Smooth muscle cell (in vitro differentiated cells): ENCODE data around the gene PRRG1. TPM values are rescaled to one million over a fixed set of nuclear protein-coding genes. Genes with fewer than 3 reads are reported as not detected.
"Not testable (repeated sequence)": the region's sequence is repeated elsewhere in the genome, so short reads cannot be mapped to it uniquely, and the experiment has no call there.

Experiments used
- DNase-seq: peaks from one replicate; lab custom pipeline; 2025; ENCODE audit not compliant: unreplicated experiment; lab: John Stamatoyannopoulos, UW
- H2AFZ ChIP-seq: fragments of 200-600 bp; sonication (generic); 2 replicates; pipeline ENCODE4 v1.6.0; 2016; ENCODE audit warnings: antibody characterized with exemption, low read depth, mild to moderate bottlenecking
- H3F3A ChIP-seq: fragments of 200-600 bp; sonication (generic); 2 replicates; pipeline ENCODE4 v1.6.0; 2017; ENCODE audit warnings: antibody characterized with exemption, low read depth
- H3K27ac ChIP-seq: fragments of 200-600 bp; sonication (generic); 2 replicates; pipeline ENCODE4 v1.5.1; 2016; ENCODE audit warnings: low read depth, mild to moderate bottlenecking
- H3K27me3 ChIP-seq: fragments of 200-600 bp; sonication (generic); 2 replicates; pipeline ENCODE4 v1.6.1; 2016; ENCODE audit warnings: low read depth, mild to moderate bottlenecking
- H3K36me3 ChIP-seq: fragments of 200-600 bp; sonication (generic); 2 replicates; pipeline ENCODE4 v1.5.1; 2016; ENCODE audit warnings: low read depth
- H3K4me1 ChIP-seq: fragments of 200-600 bp; sonication (generic); 2 replicates; pipeline ENCODE4 v1.5.1; 2016; ENCODE audit warnings: low read depth
- H3K4me2 ChIP-seq: fragments of 200-600 bp; sonication (generic); 2 replicates; pipeline ENCODE4 v1.6.0; 2016; ENCODE audit warnings: mild to moderate bottlenecking
- H3K4me3 ChIP-seq: fragments of 200-600 bp; sonication (generic); 2 replicates; pipeline ENCODE4 v1.5.1; 2016; ENCODE audit warnings: mild to moderate bottlenecking
- H3K79me2 ChIP-seq: fragments of 200-600 bp; sonication (generic); 2 replicates; pipeline ENCODE4 v1.6.0; 2016; ENCODE audit warnings: low read depth, mild to moderate bottlenecking
- H3K9ac ChIP-seq: fragments of 200-600 bp; sonication (generic); 2 replicates; pipeline ENCODE4 v1.6.0; 2016; ENCODE audit warnings: low read depth
- H3K9me3 ChIP-seq: fragments of 200-600 bp; sonication (generic); replicated peaks from 2 replicates; pipeline ENCODE4 v1.5.1; 2016; ENCODE audit warnings: low read depth
- H4K20me1 ChIP-seq: fragments of 200-600 bp; sonication (generic); 2 replicates; pipeline ENCODE4 v1.6.0; 2016; ENCODE audit warnings: low read depth
- CTCF ChIP-seq: fragments of 200-600 bp; sonication (generic); IDR thresholded peaks from 2 replicates; pipeline ENCODE4 v1.5.1; 2017; ENCODE audit warnings: borderline replicate concordance, mild to moderate bottlenecking, antibody characterized with exemption; ENCODE audit not compliant: insufficient read depth, poor library complexity, severe bottlenecking
- WGBS: methylation state at CpG from one replicate; pipeline ENCODE4 v1.1.7; 2016; ENCODE audit warnings: low lambda C conversion rate; 5-methylcytosine and 5-hydroxymethylcytosine counted together
- polyA plus RNA-seq: library from polyadenylated mRNA; unstranded; fragments of >200 nt; fragmentation: Nextera tagmentation; extraction: Ambion mirVana; gene quantifications from 2 replicates; pipeline ENCODE4 v1.2.1, GENCODE V29; 2016
- total RNA-seq: library from RNA; depleted of rRNA; stranded (reverse); fragments of >200 nt; gene quantifications from 2 replicates; pipeline ENCODE4 v1.2.3, GENCODE V29; 2014

PRRG1 gene
- total and polyA plus RNA-seq, 2 experiments from 2014 or later: 14.4 to 33.3 TPM

- DNase-seq: no peak
- 100% methylated on average over 1 of the region's 1 CpG for WGBS
- Histone ChIP-seq H3K9me3 (no peaks in the 10 kb centered on the region), H3K36me3 (peaks cover 5% of the 10 kb centered on the region), H3K9ac (no peak overlapping the region), H4K20me1 (no peaks in the 10 kb centered on the region), H3K4me3 (no peak overlapping the region), H3K27me3 (no peaks in the 10 kb centered on the region), H3K27ac (no peak overlapping the region), H3K4me1 (no peaks in the 10 kb centered on the region), H3F3A (no peaks in the 10 kb centered on the region), H3K4me2 (no peak overlapping the region), H2AFZ (no peak overlapping the region), H3K79me2 (no peaks in the 10 kb centered on the region)
- no peak for TF ChIP-seq CTCF
Observed at GRCh38 chrX:37453821-37454220, 104.7 kb downstream of the PRRG1 start.

GRCh38 chrX:37454537-37455285, 105.5 kb downstream of the PRRG1 start:
- no peak for DNase-seq
- Histone ChIP-seq H3K9me3 (no peaks in the 10 kb centered on the region), H3K36me3 (peaks cover 5% of the 10 kb centered on the region), H3K27me3 (no peaks in the 10 kb centered on the region), H3K9ac (no peak overlapping the region), H2AFZ (no peak overlapping the region), H3F3A (no peaks in the 10 kb centered on the region), H4K20me1 (no peaks in the 10 kb centered on the region), H3K4me1 (no peaks in the 10 kb centered on the region), H3K4me3 (no peak overlapping the region), H3K27ac (no peak overlapping the region), H3K4me2 (no peak overlapping the region), H3K79me2 (no peaks in the 10 kb centered on the region)
- TF ChIP-seq CTCF: no peak
- WGBS: 57% methylated on average over 2 of the region's 2 CpGs

GRCh38 chrX:37455381-37455780, 106.2 kb downstream of the PRRG1 start:
- WGBS: 96% methylated on average over 1 of the region's 1 CpG
- Histone ChIP-seq H3K9me3 (no peaks in the 10 kb centered on the region), H2AFZ (no peak overlapping the region), H4K20me1 (no peaks in the 10 kb centered on the region), H3K27ac (no peak overlapping the region), H3K4me1 (no peaks in the 10 kb centered on the region), H3K4me2 (no peak overlapping the region), H3K4me3 (no peak overlapping the region), H3K9ac (no peak overlapping the region), H3K27me3 (no peaks in the 10 kb centered on the region), H3K36me3 (peaks cover 5% of the 10 kb centered on the region), H3F3A (no peaks in the 10 kb centered on the region), H3K79me2 (no peaks in the 10 kb centered on the region)
- TF ChIP-seq CTCF: no peak
- no peak for DNase-seq

- not testable (repeated sequence) for H3K27me3 ChIP-seq, H3K9me3 ChIP-seq, H4K20me1 ChIP-seq, H3K4me3 ChIP-seq, H2AFZ ChIP-seq, H3K79me2 ChIP-seq, H3K4me2 ChIP-seq, H3K4me1 ChIP-seq, H3K36me3 ChIP-seq, DNase-seq, H3K9ac ChIP-seq, H3F3A ChIP-seq, H3K27ac ChIP-seq
- 85% methylated on average over 5 of the region's 5 CpGs for WGBS
Observed at GRCh38 chrX:37460285-37460684, 111.1 kb downstream of the PRRG1 start.
